CD4-positive, alpha-beta T cell treated with Interleukin-4 for 4 hours (primary cell): Measurements from ENCODE around the gene MARK4.
"Not testable (repeated sequence)": the region's sequence is repeated elsewhere in the genome, so short reads cannot be mapped to it uniquely, and the experiment has no call there.

Experiments used
- DNase-seq: peaks from one replicate; pipeline ENCODE4 v3.0.0-alpha.2; 2020

Gene MARK4

DNA sequence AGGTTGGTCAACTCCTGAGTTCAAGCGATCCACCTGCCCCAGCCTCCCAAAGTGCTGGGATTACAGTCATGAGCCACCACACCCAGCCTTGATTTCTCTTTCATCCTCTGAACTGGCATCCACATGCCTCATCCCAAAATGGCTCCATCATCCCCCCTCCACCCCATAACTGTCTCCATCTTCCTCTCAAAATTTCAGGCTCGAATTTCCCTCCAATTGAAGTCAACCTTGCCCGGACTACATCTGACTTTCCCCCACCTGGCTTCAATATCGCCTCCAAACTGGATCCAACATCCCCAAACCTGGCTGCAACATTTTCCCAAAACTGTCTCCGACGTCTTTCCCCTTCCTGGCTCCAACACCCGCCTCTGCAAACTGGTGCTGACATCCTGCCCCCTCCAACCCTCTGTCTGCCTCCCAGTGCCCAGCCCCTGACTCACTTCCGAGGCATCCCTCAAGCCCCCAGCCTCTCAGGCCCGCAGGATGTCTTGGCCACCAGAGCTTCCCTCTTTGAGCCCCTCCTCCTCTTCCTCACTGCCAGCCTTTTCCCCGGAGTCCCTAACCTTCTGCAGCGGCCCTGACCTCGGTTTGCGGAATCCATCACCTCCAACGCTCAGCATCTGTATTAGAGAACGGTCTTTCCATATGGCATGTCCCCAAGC lies 6.8 kb upstream of the MARK4 start:
- no peak for DNase-seq

DNA sequence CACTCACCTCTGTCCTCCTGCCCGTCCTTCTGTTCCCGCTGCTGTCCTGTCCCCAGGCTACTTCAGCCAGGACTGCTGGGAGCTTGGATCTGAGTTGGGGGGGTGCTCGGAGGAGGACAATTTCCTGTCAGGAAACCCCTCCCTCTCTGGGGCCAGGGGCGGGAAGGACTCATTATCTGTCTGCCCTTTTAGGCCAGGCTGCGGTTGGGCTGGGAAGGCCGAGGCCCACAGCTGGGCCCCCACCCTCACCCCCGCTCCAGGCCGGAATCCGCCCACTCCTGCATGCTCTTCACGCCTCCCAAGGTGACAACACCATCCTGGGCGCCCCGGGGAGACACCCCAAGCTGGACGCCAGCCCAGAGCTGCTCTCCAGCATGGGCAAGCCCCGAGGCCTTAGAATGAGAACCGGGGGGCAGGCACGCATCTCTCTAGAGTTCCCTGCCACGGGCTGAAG lies 5.7 kb upstream of the MARK4 start, which contains the start of gene EXOC3L2:
TSS of gene EXOC3L2 (minus strand) at position 74 of the 454 bp plus-strand sequence. CDS start 6,362 bp downstream, outside the sequence.
- DNase-seq: no peak

DNA sequence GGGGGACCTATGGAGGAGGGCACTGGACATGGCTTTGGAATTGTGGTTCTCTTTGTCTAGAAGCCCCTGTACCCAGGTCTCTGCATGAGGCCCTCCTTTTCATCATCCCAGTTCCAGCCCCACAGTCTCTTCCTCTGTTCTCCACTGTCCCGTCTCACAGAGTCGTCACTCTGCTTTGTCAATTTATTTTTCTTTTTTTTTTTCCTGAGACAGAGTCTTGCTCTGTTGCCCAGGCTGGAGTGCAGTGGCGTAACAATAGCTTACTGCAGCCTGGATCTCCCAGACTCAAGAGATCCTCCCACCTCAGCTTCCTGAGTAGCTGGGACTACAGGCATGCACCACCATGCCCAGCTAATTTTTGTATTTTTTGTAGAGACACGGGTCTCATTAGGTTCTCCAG lies 5.2 kb upstream of the MARK4 start:
- DNase-seq: no peak

DNA sequence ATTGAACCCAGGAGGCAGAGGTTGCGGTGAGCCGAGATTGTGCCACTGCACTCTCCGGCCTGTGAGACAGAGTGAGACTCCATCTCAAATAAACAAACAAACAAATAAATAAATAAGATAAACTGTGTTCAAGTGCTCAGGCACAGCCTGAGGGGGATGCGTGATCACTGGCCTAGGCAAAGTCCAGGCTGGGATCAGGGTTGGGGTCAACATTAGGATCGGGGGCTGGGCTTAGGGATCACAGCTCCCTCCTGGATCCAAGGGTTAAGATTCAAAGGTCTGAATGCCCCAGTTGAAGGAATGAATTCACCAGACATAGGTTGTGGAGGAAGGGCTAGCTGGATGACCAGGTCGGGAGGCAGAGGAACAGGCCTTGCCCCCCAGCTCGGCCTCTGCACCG lies 3.9 kb upstream of the MARK4 start:
- DNase-seq: no peak

DNA sequence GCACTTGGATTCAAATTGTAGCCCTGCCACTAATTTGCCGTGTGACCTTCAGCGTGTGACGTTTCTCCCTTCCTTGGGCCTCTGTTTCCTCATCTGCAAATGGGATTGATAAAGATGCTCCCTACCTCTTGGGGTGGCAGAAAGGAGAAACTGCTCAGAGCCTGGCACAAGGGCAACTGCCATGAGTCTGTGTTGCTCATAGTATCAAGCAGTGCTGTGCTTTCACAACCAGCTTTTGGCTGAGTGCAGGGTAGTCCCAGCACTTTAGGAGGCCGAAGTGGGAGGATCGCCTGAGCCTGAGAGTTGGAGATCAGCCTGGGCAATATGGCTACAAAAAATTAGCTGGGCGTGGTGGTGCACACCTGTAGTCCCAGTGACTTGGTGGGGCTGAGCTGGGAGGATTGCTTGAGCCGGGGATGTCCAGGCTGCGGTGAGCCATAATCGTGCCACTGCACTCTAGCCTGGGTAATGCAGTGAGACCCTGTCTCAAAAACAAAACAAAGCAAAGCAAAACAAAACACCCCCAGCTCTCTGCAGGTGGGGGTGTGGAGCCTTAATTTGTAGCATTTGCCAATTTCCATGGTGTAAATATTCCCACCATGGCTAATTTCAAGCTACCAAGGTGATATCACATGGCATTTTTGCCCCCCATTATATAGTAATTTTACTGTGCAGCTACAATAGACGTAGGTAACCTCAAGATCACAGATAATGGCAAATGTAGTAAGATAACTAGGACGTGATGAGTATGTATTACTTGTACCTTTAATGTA lies 1.6 kb upstream of the MARK4 start:
- no peak for DNase-seq

DNA sequence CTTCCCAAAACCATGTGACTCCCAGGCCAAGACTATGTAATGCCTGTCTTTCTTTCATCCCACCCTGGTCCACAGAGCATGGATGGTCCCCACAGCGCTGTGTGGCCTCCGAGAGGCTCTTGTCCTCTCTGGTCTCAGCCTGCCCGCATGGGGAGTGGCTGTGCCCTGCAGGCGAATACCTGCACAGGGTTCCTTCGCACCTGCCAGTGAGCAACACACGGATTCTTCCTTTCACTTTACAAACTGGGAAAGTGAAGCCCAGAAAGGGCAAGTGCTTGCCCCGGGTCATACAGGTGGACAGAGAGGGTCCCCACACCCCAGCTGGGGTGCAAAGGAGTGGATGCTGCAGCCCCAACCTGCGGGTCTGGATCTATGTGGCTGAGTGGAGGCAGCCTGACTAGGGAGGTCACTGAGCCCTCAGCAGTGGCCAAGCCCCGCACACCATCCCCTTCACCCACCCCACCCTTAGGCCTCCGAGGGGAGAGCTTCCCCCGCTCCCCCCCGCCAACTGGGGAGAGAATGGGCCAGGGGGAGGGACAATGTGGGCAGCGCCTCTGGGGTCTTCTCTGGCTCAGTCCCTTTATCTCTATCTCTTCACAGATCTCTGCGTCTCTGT lies 747 bp upstream of the MARK4 start:
- DNase-seq: no peak

DNA sequence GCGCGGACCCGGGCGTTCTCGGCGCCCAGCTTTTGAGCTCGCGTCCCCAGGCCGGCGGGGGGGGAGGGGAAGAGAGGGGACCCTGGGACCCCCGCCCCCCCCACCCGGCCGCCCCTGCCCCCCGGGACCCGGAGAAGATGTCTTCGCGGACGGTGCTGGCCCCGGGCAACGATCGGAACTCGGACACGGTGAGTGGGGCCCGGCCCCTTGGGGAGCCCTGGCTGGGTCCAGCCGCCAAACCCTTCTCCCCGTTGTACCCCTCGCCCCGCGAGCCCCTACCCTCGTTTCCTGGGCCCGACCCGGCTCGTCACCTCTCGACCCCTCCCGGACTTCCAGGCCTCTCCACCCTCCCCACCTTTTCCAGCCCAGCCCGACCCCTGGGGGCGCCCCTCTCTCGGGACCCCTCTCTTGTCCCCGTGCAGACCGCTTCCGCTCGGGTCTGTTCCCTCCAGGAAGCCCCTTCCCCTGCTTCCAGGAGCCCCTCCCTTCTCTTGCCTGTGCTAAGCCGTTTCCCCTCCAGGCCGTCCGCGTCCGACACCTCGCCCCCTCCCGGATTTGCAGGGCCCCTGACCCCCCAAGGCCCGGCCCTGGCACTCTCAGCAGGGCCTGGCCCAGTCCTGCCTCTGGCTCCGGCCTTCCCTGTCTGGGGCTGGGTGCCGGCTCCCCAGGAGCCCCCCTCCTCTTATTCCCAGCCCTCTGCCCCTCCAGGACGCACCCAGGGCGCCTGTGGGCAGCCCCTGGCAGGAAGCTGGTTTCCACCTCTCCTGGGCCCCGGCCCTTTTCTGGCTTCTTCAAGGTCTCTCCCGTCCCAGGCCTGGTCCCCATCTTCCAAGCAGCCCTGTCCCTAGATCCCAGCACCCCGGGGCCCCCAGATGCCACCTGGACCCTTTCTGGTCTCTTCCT lies 632 bp downstream of the MARK4 start:
- DNase-seq: no peak

DNA sequence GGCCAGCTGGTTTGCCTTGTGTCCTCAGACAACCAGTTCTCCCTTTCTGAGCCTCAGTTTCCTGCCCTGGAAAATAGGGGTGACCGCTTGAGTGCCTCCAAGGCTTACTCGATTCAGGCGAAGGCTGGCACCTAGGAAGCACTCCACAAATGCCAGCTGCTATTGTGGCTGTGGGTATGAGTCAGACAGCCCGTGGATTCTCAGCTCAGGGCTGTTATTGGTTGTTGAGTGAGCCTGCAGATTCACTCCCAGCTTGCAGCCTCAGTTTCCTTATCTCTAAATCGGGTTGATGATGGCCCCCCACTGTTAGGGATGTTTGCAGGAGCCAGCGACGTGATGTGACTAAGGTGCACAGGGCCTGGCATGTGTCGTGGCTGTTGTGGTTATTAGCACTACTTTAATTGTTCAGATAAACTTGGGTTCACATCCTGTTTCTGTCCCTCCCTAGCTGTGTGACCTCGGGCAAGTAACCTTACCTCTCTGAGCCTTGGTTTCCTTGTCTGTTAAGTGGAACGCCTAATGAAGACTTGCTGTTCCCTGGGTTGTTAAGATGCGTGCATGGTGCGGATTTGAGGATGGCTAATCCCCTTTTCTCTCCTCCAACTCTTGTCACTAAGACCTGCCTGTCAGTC lies 2.4 kb downstream of the MARK4 start:
- DNase-seq: peak; percentile 48

DNA sequence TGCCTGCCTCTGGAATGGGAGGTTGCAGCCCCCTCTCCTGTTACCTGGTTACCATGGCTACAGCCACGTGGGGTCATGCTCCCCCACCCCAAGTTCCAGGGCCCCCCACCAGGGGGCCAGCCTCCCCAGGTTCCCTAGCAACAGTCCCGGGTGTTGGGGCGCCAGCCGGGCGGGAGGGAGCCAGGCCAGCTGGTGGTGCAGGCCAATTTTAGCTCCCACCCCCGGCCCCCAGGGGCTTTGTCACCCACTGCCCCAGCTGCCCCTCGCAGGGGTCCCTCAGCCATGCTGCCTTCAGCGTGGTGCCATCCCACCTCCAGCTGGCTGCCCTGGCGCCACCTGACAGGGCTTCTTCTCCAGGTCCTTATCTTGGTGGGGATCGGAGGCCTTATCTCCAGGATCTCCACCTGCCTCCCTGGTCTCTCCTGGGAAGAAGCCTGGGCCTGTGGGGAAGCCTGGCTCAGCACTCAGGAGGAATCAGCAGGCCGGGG lies 3.0 kb downstream of the MARK4 start:
- DNase-seq: no peak

DNA sequence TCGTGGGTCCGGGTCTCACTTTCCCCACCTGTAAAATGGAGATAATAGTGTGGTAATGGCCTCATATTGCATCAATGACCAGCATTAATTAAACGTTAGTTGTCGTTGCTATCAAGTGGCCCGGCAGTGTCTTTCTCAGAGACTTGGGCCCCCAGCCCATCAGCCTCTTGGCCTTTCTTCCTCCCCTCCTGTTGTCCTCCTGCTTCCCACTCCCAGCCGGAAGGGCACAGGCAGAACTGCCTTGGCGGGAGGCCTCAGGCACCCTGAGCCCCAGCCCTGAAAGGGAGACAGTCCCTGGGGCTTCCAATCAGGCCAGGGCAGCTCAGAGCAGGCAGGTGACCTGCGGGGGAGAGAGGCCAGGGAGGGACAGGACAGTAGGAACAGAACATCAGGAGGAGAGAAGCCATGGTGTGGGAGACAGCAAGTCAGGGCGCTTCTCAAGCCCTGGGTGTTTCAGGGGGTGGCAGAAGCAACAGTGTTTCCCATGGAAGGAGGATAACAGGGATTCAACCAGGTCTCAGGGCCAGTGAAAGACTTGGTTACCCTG lies 4.6 kb downstream of the MARK4 start:
- DNase-seq: no peak

DNA sequence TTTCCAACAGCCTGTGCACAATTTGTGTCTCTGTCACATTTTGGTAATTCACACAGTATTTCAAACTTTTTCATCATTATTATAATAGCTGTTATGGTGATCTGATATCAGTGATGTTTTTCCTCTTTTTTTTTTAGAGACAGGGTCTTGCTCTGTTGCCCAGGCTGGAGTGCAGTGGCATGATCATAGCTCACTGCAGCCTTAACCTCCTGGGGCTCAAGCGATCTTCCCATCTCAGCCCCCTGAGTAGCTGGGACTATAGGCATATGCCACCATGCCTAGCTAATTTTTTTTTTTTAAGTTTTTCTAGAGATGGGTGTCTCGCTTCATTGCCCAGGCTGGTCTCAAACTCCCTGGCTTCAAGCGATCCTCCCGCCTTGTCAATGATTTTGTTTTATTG lies 5.8 kb downstream of the MARK4 start:
- DNase-seq: no peak

DNA sequence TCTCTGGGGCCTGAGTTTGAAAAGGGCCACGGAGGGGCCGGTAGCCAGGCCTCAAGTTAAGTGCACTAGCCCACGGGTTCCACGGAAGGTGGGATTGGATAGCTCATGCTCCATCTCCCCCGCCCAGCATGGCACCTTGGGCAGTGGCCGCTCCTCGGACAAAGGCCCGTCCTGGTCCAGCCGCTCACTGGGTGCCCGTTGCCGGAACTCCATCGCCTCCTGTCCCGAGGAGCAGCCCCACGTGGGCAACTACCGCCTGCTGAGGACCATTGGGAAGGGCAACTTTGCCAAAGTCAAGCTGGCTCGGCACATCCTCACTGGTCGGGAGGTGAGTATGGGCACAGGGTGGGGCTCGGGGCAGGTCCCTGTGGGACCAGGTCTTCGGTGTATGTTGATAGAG lies 7.8 kb downstream of the MARK4 start:
- no peak for DNase-seq

DNA sequence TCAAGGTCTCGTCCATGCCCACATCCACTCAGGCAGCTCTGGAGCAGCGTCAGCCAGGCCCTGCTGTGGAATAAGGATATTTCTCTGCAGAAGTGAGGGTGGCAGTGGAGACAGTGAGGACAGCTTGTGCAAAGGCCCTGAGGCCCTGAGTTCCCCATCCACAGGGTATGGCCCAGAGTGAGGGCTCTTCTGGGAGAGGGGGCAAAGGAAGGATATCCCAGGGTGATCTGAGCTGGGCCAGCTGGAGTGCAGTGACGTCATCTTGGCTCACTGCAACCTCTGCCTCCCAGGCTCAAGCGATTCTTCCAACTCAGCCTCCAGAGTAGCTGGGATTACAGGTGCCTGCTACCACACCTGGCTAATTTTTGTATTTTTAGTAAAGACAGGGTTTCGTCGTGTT lies 11.5 kb downstream of the MARK4 start:
- no peak for DNase-seq

DNA sequence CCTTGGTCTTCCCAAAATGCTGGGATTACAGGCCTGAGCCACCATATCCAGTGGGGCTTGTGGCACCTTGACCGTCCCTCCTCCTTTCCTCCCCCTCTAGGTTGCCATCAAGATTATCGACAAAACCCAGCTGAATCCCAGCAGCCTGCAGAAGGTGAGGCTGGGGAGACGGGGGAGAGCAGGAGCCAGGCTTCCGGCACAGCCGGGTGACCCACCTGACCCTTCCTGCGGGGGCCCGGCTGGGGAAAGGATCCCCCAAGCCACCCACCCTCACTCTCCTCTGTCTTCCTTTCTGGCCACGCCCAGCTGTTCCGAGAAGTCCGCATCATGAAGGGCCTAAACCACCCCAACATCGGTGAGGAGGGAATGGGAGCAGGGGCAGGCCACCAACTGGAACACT lies 11.9 kb downstream of the MARK4 start:
- no peak for DNase-seq

DNA sequence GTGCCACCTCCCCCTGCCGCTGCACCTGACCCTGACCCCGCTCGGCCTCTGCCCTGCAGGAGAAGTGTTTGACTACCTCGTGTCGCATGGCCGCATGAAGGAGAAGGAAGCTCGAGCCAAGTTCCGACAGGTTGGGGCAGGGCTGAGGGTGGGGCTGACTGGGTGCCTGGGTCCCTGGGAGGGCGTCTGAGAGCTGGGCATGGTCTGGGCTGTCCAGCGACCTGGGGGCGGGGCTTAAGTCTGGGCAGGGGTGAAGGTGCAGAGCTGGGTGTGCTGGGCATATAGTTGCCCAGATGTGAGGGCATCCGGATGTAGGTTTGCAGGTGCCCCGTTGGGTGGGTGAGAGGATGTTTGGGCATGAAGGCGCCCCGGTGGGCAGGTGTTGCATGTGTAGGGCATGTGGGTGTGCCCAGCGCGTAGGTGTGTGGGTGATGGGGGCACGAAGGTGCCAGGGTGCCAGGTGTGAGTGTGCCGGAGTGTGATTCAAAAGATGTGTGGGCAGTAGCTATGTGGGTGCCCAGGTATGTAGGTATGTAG lies 13.8 kb downstream of the MARK4 start:
- no peak for DNase-seq

DNA sequence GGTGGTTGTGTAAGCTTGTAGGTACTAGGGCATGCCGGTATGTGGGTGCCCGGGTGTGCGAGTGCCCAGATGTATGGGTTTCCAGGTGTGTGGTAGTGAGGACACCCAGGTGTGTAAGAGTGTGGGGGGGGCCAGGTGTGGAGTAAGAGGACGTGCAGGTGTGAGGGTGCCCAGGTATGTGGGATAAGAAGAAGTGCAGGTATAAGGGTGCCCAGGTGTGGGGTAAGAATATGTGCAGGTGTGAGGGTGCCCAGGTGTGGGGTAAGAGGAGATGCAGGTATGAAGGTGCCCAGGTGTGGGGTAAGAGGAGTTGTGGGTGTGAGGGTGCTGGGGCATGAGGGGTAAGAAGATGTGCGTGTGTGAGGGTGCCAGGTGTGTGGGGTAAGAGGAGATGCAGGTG lies 14.3 kb downstream of the MARK4 start:
- no peak for DNase-seq

DNA sequence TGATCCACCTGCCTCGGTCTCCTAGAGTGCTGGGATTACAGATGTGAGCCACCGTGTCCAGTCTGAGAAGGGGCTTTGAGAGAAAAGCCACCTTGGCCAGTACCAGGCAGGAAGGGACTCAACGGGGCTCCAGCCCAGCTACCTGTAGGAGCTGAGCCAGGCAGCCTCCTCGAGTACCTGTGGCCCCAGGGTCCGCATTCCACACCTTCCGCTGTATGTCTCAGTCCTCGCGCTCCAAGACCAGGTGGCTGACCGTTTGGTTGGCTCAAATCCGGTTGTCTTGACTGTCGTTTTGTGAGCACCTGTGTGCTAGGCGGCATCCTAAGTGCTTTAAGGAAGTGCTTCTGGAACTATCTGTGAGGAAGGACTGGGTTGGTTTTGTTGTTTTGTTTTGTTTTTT lies 16.2 kb downstream of the MARK4 start:
- no peak for DNase-seq

DNA sequence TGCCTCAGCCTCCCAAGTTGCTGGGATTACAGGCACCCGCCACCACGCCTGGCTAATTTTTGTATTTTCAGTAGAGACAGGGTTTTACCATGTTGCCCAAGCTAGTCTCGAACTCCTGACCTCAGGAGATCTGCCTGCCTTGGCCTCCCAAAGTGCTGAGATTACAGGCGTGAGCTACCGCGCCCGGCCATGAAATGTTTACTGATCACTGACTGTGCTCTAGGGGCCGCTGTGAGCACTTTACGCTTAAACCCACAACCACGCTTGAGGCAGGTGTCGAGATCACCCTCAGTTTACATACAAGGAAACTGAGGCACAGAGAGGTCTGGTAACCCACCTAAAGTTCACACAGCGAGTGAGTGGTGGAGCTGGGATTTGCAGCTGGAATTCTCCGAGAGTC lies 18.9 kb downstream of the MARK4 start:
- DNase-seq: not testable (repeated sequence)

DNA sequence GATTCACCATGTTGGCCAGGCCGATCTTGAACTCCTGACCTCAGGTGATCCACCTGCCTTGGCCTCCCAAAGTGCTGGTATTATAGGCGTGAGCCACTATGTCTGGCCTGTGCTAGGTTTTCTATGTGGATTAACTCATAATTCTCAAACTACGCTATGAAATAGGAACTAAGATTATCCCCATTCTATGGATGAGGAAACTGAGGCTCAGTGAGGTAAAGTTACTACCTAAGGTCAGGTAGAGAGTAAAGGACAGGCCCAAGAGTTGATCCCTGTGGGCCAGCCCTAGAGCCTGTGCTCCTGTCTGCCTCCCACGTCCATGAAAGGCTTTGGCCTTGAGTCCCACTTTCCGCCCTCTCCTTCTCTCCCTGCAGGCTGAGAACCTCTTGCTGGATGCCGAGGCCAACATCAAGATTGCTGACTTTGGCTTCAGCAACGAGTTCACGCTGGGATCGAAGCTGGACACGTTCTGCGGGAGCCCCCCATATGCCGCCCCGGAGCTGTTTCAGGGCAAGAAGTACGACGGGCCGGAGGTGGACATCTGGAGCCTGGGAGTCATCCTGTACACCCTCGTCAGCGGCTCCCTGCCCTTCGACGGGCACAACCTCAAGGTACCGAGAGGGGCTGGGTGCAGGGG lies 20.1 kb downstream of the MARK4 start:
- DNase-seq: no peak

DNA sequence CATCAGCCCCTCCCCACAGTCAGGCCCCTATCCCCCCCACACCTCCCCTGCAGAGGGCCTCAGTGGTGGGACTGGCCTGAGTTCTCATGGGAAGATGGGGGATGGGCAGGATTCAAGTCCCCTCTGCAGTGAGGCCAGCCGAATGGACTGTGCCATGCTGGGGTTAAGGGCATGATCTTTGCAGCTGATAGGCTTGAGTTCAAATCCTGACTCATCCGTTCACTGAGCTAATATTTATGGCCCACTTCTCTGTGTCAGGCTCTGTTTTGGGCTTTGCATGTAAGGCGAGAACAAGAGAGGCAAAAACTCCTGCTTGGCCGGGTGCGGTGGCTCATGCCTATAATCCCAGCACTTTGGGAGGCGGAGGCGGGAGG lies 20.7 kb downstream of the MARK4 start:
- DNase-seq: no peak

DNA sequence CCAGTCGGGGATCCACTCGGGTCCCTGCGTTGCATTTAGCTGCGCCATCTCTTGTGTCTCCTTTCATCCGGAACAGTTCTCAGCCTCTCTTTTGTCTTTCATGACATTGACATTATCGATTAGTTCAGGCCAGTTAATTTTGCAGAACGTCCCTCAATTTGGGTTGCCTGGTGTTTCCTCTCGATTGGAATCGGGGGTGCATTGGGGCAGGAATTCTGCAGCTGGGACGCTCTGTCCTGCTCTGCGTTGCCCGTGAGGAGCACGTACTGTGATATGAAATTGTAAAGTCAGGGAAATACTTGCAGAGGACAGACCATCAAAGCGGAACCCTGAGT lies 22.4 kb downstream of the MARK4 start:
- no peak for DNase-seq
